ENCODE measurements around the gene DNAJA4.

- TF ChIP-seq CTCF (conservative IDR thresholded peaks at IDR 0.05; ENCODE audit: low read length) (no peak), EZH2phosphoT487 (IDR thresholded peaks at IDR 0.05; ENCODE audit: borderline replicate concordance) (no peak)
These were observed 38.4 kb upstream of the DNAJA4 start for GRCh38 chr15:78225783-78226541.

Measured in Loucy (cell line).